Measurements from ENCODE around the gene ATRX. TPM values are rescaled to one million over a fixed set of nuclear protein-coding genes. Genes with fewer than 3 reads are reported as not detected.
"Not testable (repeated sequence)": the region's sequence is repeated elsewhere in the genome, so short reads cannot be mapped to it uniquely, and the experiment has no call there.

The ATRX gene
- total and polyA plus RNA-seq, 3 donors from 2014 or later: 4.1 to 104 (median 84.4) TPM

- intact Hi-C loops (cut with DNase I; ENCODE audit: low total_unique reads): no loop called here
- WGBS, 2 donors: 86 to 94% methylated on average over 8 of the region's 8 CpGs
- no peak for DNase-seq
Measured at GRCh38 chrX:77638397-77638796, 147.6 kb downstream of the ATRX start.

GRCh38 chrX:77635373-77635772 lies 150.6 kb downstream of the ATRX start:
- no peaks in the 10 kb centered on the region for H3K9me3 ChIP-seq
- intact Hi-C loops (cut with DNase I; ENCODE audit: low total_unique reads): no loop called here
- no peak for TF ChIP-seq CTCF (IDR thresholded peaks at IDR 0.05)
- no peak for TF ChIP-seq POLR2A (IDR thresholded peaks at IDR 0.05)
- H3K36me3 ChIP-seq (ENCODE audit: low read depth, missing control alignments): no peaks in the 10 kb centered on the region
- H3K4me1 ChIP-seq: no peaks in the 10 kb centered on the region
- no peaks in the 10 kb centered on the region for H3K27me3 ChIP-seq
- no peak overlapping the region for H3K4me3 ChIP-seq
- DNase-seq: no peak
- no peak overlapping the region for H3K27ac ChIP-seq
- WGBS, 2 donors: 95 to 100% methylated on average over 2 of the region's 2 CpGs

More at GRCh38 chrX:77638397-77638796, 147.6 kb downstream of the ATRX start:
- H3K36me3 ChIP-seq (ENCODE audit: low read depth, missing control alignments): no peaks in the 10 kb centered on the region
- TF ChIP-seq POLR2A (IDR thresholded peaks at IDR 0.05): no peak
- TF ChIP-seq CTCF (IDR thresholded peaks at IDR 0.05): no peak
- no peak overlapping the region for H3K4me3 ChIP-seq
- no peaks in the 10 kb centered on the region for H3K9me3 ChIP-seq
- H3K27ac ChIP-seq: no peak overlapping the region
- no peaks in the 10 kb centered on the region for H3K4me1 ChIP-seq
- no peaks in the 10 kb centered on the region for H3K27me3 ChIP-seq

GRCh38 chrX:77628294-77629025 lies 157.6 kb downstream of the ATRX start:
- Histone ChIP-seq H3K4me3 (no peak overlapping the region), H3K9me3 (no peaks in the 10 kb centered on the region), H3K36me3 (ENCODE audit: low read depth, missing control alignments) (no peaks in the 10 kb centered on the region), H3K27ac (no peak overlapping the region), H3K27me3 (no peaks in the 10 kb centered on the region), H3K4me1 (no peaks in the 10 kb centered on the region)
- TF ChIP-seq POLR2A (IDR thresholded peaks at IDR 0.05): no peak
- TF ChIP-seq CTCF (IDR thresholded peaks at IDR 0.05): no peak
- WGBS, 2 donors: 71 to 82% methylated on average over 1 of the region's 1 CpG
- DNase-seq: no peak
- intact Hi-C loops (cut with DNase I; ENCODE audit: low total_unique reads): no loop called here

- 69 to 77% methylated on average over 6 to 9 of the region's 9 CpGs for WGBS, 2 donors
- Histone ChIP-seq H3K36me3 (ENCODE audit: low read depth, missing control alignments) (no peaks in the 10 kb centered on the region), H3K4me3 (no peak overlapping the region), H3K9me3 (no peaks in the 10 kb centered on the region), H3K4me1 (no peaks in the 10 kb centered on the region), H3K27me3 (no peaks in the 10 kb centered on the region), H3K27ac (no peak overlapping the region)
- intact Hi-C loops (cut with DNase I; ENCODE audit: low total_unique reads): no loop called here
- DNase-seq: no peak
- TF ChIP-seq POLR2A (IDR thresholded peaks at IDR 0.05) (no peak), CTCF (IDR thresholded peaks at IDR 0.05) (no peak)
Measured at GRCh38 chrX:77622672-77623071, 163.3 kb downstream of the ATRX start.

- TF ChIP-seq CTCF (IDR thresholded peaks at IDR 0.05) (no peak), POLR2A (IDR thresholded peaks at IDR 0.05) (no peak)
- no peaks in the 10 kb centered on the region for H3K36me3 ChIP-seq (ENCODE audit: low read depth, missing control alignments)
- H3K4me1 ChIP-seq: no peaks in the 10 kb centered on the region
- no peak overlapping the region for H3K4me3 ChIP-seq
- no peaks in the 10 kb centered on the region for H3K27me3 ChIP-seq
- intact Hi-C loops (cut with DNase I; ENCODE audit: low total_unique reads): no loop called here
- no peak overlapping the region for H3K27ac ChIP-seq
- DNase-seq: no peak
- 47 to 63% methylated on average over 3 of the region's 3 CpGs for WGBS, 2 donors
- no peaks in the 10 kb centered on the region for H3K9me3 ChIP-seq
Measured at GRCh38 chrX:77622233-77622632, 163.8 kb downstream of the ATRX start.

- H3K36me3 ChIP-seq (ENCODE audit: low read depth, missing control alignments); H3K4me3 ChIP-seq; intact Hi-C loops (cut with DNase I; ENCODE audit: low total_unique reads); H3K9me3 ChIP-seq; DNase-seq; H3K27me3 ChIP-seq; H3K4me1 ChIP-seq; H3K27ac ChIP-seq: not testable (repeated sequence)
- 87 to 96% methylated on average over 5 of the region's 5 CpGs for WGBS, 2 donors
Measured at GRCh38 chrX:77621453-77621852, 164.6 kb downstream of the ATRX start.

Data from testis (tissue), 3 donors.